ENCODE data around the gene OR12D3.

GRCh38 chr6:29399525-29399924 is 24.4 kb upstream of the OR12D3 start:
- TF ChIP-seq CTCF (IDR thresholded peaks at IDR 0.05): no peak
- TF ChIP-seq ZFX (IDR thresholded peaks at IDR 0.05; ENCODE audit: borderline replicate concordance): no peak
